HuH-7 (cell line): ENCODE results near the gene AMPD3.
"Not testable (repeated sequence)": the region's sequence is repeated elsewhere in the genome, so short reads cannot be mapped to it uniquely, and the experiment has no call there.

Source experiments
- DNase-seq: peaks from one replicate; pipeline ENCODE4 v3.0.0; 2011; ENCODE audit warnings: low spot score

Gene AMPD3

GRCh38 chr11:10454878-10455631 lies at the start of gene AMPD3:
TSS of gene AMPD3 (plus strand) at chr11:10455264. CDS start at chr11:10461520, 6,256 bp downstream.
- DNase-seq, result no peak

DNA sequence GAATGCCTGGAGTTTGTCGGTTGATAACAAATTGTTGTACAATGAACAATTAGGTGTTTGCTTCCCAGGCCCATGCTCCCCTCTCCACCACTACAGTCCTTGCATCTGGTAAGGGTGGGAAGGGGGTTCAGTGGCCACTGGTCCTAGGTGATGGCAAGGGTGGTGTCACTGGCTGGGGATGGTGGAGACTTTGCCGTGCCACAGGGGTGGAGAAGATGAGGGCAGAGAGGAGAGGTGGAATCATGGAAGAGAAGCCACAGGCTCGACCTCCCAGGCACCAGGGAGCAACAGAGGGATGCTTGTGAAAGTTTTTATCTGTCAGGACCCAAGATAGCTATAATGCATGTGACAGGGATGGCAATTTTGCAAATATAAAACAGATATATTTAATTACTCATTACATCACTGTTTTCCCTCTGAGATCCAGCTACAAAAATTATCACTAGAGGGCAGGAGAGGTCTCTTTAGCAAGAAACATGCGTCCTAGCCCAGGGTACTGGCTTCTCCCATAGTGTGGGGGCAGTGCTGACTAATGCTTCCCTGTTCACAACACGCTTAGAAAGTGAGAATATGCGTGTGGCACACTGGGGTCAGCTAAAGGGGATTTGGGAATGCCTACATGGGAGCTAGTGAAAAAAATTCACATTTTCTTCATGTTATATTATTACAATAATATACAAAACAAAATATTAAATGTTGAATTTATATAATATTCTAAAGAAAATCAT lies 49.0 kb upstream of the AMPD3 start:
- DNase-seq, result peak; percentile 71

DNA sequence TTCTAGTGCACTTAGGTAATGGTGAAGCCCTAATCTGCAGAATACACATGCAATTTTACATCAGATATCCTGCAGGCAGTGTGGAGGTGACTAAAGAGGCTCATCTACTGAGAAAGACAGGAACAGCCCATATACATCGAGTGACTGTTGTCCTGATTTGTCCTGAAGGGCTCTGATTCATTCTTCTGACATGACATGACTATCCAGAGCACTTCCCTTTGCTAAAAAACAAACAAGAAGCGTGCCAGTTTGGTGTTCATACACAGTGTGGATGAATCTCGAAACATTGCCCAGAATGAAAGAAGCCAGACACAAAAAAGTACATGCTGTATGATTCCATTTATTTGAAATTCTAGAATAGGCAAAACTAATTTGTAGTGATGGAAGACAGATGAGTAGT lies 48.0 kb upstream of the AMPD3 start:
- no peak for DNase-seq

GRCh38 chr11:10407749-10408685 lies 47.0 kb upstream of the AMPD3 start:
- no peak for DNase-seq

DNA sequence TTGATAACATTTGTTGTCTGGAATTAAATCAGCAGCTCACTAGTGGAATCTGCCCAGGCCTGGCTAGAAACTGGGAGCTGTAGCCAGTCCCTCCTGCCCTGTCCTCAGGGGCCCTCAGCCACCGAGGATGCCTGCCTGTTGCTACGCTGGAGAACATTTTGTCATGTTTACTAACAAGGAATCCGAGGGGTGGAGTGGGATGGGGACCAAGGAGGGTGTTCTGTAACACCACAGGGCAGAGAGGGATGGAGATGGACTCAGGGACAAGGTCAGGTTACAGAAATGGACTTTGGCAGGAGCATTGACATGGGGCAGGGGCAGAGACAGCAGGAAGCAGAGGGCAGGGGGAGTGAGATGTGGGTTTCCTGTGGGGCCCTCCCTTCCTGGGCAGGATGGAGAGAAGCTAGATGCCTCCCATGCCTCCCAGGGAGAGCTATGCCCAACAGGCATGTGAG lies 45.8 kb upstream of the AMPD3 start:
- no peak for DNase-seq

DNA sequence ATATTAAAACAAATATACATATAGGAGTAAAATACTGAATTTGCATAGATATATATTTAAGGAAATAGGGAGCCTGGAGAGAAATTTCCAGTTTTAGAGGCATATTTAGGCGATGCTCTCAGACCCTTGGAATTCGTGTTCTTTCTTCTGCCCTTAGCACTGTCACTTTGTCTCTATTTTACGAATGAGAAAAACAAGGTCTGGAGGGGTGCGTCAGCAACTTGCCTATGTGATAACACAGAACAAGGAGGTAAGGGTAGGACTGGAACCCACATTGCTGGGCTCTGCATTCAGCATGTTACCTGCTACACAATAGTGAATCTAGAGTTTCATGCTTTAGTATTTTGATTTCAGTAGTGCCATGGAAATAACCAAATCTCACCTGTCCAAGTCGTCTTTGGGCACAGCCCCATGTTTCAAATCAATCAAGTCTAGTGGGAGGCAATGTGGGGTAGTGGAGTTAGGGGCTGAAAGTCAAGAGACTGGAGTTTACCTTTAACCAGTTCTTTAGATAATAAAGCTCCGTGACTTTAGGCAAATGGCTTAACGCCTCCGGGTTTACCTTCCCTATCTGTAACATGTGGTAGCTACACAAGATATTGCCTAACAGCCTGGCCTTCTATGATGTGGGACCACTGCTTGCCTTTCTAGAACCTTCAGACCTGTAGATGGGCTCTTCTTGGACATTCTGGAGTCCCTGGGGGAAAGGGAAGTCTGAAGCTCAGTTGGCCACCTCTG lies 44.8 kb upstream of the AMPD3 start:
- DNase-seq, result no peak

DNA sequence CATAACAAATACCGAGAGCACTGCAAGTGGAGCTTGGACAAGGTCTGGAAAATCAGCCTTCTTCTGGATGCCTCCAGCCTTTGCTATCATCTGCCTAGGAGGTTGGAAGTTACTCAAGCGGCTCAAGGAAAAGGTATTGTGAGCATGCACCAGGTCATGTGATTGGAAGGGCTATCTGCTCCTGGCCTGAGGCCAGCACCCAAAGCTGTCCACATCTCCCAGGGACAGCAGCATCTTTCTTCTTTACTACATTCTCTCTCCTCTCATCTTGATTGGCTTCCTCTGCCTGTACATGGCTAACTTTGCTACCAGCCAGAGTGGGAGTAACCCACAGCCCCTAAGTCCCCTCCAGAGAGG lies 44.2 kb upstream of the AMPD3 start:
- DNase-seq, result no peak

GRCh38 chr11:10412266-10412665 lies 42.8 kb upstream of the AMPD3 start:
- no peak for DNase-seq

DNA sequence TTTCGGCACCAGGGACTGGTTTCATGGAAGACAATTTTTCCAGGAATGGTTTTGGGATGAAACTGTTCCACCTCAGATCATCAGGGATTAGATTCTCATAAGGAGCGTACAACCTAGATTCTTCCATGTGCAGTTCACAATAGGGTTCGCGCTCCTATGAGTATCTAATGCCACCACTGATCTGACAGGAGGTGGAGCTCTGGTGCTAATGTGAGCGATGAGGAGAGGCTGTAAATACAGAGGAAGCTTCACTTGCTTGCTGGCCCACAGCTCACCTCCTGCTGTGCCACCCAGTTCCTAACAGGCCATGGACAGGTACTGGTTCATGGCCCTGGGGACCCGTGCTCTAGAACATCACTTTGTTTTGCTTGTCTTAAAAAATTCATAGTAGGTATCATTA lies 41.8 kb upstream of the AMPD3 start:
- DNase-seq, result no peak

DNA sequence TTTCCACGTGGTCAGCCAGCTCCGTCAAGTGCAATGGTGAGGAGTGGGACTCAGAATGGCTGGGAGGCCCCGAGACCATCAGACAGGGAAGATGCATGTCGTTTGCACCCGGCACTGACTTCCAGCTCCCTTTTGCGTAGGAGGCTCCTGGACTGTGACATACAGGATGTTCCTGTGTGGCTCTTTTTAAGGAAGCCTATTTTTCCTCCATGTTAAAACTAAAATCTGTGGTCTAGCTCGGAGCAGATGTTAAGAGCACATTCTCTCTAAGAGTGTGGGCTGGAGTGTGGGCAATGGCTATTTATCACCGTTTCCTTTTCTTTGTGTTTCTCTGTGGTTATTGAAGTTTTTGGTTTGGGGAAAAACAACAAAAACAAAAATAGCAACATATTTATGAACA lies 40.9 kb upstream of the AMPD3 start:
- DNase-seq, result no peak

DNA sequence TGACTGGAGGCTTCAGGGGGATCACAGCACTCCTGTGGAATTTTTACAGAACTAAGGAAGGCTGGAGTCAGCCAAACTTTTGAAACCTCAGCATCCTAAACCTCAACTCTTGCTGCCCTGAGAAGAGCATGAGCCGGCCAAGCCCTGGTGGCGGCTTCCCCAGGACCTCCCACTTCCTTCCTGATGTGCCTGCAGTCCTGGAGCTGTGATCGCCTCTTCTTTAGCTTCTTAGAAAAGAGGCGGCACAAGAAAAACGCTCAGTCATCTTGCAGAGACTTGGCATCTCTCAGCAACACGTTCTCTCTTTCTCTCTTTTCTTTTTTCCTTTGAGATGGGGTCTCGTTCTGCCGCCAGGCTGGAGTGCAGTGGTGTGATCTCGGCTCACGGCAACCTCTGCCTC lies 40.4 kb upstream of the AMPD3 start:
- no peak for DNase-seq

DNA sequence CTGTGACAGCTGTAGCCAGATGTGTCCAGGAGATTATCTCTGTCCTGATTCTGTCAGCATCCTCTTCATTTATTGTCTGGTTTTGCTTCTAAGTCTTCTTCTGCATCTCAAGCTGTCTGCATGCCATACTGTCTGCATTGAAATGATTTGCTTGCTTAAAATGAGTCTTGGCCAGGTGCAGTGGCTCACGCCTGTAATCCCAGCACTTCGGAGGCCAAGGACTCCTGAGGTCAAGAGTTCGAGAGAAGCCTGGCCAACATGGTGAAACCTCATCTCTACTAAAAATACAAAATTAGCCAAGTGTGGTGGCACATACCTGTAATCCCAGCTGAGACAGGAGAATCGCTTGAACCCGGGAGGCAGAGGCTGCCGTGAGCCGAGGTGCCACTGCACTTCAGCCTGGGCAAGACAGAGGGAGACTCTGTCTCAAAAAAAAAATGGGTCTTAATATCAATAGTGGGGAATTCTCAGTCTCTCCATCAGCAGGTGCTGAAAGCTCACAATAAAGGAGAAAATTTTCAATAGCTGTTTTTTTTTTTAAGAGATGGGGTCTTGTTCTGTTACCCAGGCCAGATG lies 39.2 kb upstream of the AMPD3 start:
- DNase-seq, result no peak

DNA sequence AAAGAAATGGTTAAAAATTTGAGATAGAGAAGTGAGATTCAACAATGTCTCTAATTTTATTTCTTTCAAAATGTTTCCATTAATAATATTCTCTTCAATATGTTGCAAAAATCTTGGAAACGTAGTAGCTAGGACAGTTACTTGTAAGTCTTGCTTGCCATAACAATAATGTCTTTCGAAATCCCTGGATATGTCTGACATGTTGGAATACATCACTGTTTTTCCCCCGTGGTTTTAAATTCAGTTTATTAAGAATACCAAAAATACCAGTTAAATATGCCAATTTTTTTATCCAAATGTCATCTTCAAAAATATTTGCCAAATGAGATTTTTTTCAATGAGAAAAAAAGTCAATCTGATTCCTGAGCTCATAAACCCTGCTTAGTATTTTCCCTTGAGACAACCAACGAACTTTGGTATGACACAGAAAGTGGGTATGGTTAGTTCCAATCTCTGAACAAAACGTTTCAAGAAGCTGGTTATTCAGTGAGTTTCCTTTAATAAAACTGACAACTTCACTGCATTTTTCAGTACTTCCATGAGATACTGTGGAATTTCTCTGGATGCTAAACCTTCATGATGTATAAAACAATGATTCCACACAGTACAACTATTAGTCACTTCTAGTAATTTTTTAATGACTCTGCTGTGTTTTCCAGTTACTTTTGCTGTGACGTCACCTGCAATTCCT lies 36.7 kb upstream of the AMPD3 start:
- no peak for DNase-seq

- no peak for DNase-seq
Measured at GRCh38 chr11:10418950-10419310, 36.1 kb upstream of the AMPD3 start.

DNA sequence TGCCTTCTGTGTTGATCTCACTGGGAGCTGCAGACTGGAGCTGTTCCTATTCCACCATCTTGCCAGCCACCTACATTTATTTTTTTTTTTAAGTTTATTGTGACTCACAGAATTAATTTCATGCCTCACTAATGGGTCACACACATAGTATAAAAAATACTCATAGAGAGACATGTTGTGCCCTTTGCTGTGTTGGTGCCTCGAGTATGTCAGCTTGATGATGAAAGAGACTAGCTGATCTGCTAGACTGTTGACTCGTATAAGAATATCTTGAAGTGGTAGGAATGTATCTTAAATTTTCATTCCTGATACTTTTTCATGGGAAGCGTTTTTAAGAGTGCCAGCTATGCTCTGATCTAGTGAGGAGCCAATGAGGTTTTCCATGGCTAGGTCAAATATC lies 28.6 kb upstream of the AMPD3 start:
- DNase-seq, result no peak

DNA sequence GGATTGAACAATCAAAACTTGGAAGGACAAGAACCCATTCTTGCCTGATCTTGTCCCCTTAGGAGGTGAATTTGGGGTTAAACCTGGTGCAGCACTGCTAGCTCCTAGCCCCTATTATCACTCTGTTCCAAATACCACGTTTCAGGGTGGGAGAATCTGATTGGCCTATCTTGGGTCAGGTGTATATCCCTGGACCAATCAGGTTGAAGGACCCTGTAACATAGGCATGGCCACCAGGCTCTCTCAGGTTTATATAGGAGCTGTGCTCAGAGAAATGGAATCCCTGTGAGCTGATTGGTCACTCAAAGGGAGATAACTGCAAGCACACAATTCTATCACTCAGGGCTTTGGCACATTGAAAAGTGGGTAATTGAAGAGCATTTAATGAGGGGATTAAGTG lies 26.6 kb upstream of the AMPD3 start:
- DNase-seq, result no peak

GRCh38 chr11:10429526-10429925 lies 25.5 kb upstream of the AMPD3 start:
- DNase-seq, result no peak

DNA sequence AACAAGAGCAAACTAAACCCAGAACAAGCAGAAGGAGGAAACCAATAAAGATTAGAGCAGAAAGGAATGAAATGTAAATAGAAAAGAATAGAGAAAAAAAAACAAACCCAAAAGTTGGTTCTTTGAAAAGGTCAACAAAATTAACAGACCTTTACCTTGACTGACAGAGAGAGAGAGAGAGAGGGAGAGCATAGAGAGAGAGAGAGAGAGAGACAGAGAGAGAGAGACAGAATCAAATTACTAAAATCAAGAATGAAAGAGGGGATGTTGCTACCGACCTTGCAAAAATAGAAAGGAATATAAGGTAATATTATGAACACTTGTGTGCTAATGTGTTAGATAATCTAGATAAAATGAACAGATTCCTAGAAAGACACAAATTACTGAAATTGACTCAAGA lies 22.6 kb upstream of the AMPD3 start:
- DNase-seq, result no peak

GRCh38 chr11:10432971-10433370 lies 22.1 kb upstream of the AMPD3 start:
- no peak for DNase-seq

GRCh38 chr11:10436224-10436623 lies 18.8 kb upstream of the AMPD3 start:
- no peak for DNase-seq

- not testable (repeated sequence) for DNase-seq
Measured at GRCh38 chr11:10436683-10437082, 18.4 kb upstream of the AMPD3 start.
